Measurements from ENCODE around the gene CHADL. TPM values are rescaled to one million over a fixed set of nuclear protein-coding genes. Genes with fewer than 3 reads are reported as not detected.
A peak's percentile ranks its signal among the peaks of the same experiment; 100 is the strongest.

The CHADL gene
- total and polyA plus RNA-seq, 10 of the 15 experiments (the other 5 are each of a cell fraction or from before 2014, with no cell fraction given) = 0.24 TPM; not detected in 9

- SMC1A ChIA-PET (ENCODE audit: uncharacterized antibody, unreplicated experiment) = no interaction called here
Observed at GRCh38 chr22:41204066-41204465, 36.7 kb downstream of the CHADL start.

GRCh38 chr22:41203118-41203517 lies 37.6 kb downstream of the CHADL start:
- Histone ChIP-seq H3K4me3 (no peak overlapping the region), H3K9ac (ENCODE audit: control insufficient read depth, insufficient read depth, low read length) (no peak overlapping the region), H3K4me1 (ENCODE audit: control insufficient read depth, insufficient read depth, low read length) (no peaks in the 10 kb centered on the region), H3K4me2 (ENCODE audit: control insufficient read depth, insufficient read depth) (no peak overlapping the region), H3K27me3 (replicated peaks in 1 of 2; ENCODE audit: control insufficient read depth in 2 of 2, insufficient read depth in 2 of 2, low read length in 1 of 2) (no peaks in the 10 kb centered on the region), H3K27ac (ENCODE audit: control insufficient read depth, insufficient read depth) (no peak overlapping the region), H3K9me3 (replicated peaks; ENCODE audit: control insufficient read depth, insufficient read depth, low read length) (no peaks in the 10 kb centered on the region), H3K79me2 (ENCODE audit: control insufficient read depth, insufficient read depth, low read length) (peaks cover 10% of the 10 kb centered on the region), H4K20me1 (ENCODE audit: control insufficient read depth, insufficient read depth) (no peaks in the 10 kb centered on the region), H3K36me3 (ENCODE audit: control insufficient read depth in 2 of 2, insufficient read depth in 2 of 2, low read length in 1 of 2) (no peaks in the 10 kb centered on the region; a peak in 1 of 4 replicates), H2AFZ (ENCODE audit: control insufficient read depth, low read depth, low read length) (no peak overlapping the region)
- WGBS (ENCODE audit: insufficient coverage, insufficient replicate concordance, low lambda C conversion rate, missing lambda C conversion rate) = 60% methylated on average over 2 of the region's 2 CpGs
- RAD21 ChIA-PET (ENCODE audit: unreplicated experiment) = interaction anchor here (0.6 kb wide), 1 partner anchor 280 kb away, joined by 4 read pairs; no protein-coding TSS in a partner anchor
- in situ Hi-C loops (cut with MboI) = no loop called here
- CTCF ChIA-PET = interaction anchor here (1.0 to 1.5 kb wide), 2 partner anchors 100 to 280 kb away, joined by 3 to 4 read pairs; no protein-coding TSS in a partner anchor
- POLR2A ChIA-PET = interaction anchor here (0.6 kb wide), 1 partner anchor 8 kb away, joined by 3 read pairs; no protein-coding TSS in a partner anchor
- ATAC-seq (no peak), DNase-seq (ENCODE audit: low read depth, low spot score) (no peak), FAIRE-seq (no peak)
- SMC1A ChIA-PET (ENCODE audit: uncharacterized antibody, unreplicated experiment) = interaction anchor here (0.7 kb wide), 1 partner anchor 109 kb away, joined by 3 read pairs; no protein-coding TSS in a partner anchor
- BruUV-seq (replicated peaks) = no TSS peak
- intact Hi-C loops (cut with micrococcal nuclease; ENCODE audit: unreplicated experiment) = no loop called here
- no peak for TF ChIP-seq SMC3 (IDR thresholded peaks at IDR 0.05; ENCODE audit: borderline replicate concordance, low read length)
- no peak for TF ChIP-seq MXI1 (IDR thresholded peaks at IDR 0.05; ENCODE audit: low read depth, low read length)
- TF ChIP-seq BCL11A (IDR thresholded peaks at IDR 0.05; ENCODE audit: low read depth, low read length) = no peak
- no peak for TF ChIP-seq NKRF (conservative IDR thresholded peaks at IDR 0.05)
- TF ChIP-seq TBL1XR1 (IDR thresholded peaks at IDR 0.05; ENCODE audit: low read depth, low read length) = no peak
- no peak for TF ChIP-seq ZBTB40 (IDR thresholded peaks at IDR 0.05; ENCODE audit: borderline replicate concordance)
- no peak for TF ChIP-seq RAD21 (IDR thresholded peaks at IDR 0.05; ENCODE audit: insufficient read depth, low read depth, low read length)
- no peak for TF ChIP-seq MYC (IDR thresholded peaks at IDR 0.05; ENCODE audit: insufficient read depth, insufficient read length, insufficient replicate concordance, low read length, severe bottlenecking)
- TF ChIP-seq ZNF217 (IDR thresholded peaks at IDR 0.05) = no peak

More at GRCh38 chr22:41204066-41204465, 36.7 kb downstream of the CHADL start:
- H3K4me3 ChIP-seq = no peak overlapping the region
- no peaks in the 10 kb centered on the region for H4K20me1 ChIP-seq (ENCODE audit: control insufficient read depth, insufficient read depth)
- no TSS peak for BruUV-seq (replicated peaks)
- in situ Hi-C loops (cut with MboI) = no loop called here
- H2AFZ ChIP-seq (ENCODE audit: control insufficient read depth, low read depth, low read length) = no peak overlapping the region
- H3K27ac ChIP-seq (ENCODE audit: control insufficient read depth, insufficient read depth) = no peak overlapping the region
- WGBS (ENCODE audit: insufficient coverage, insufficient replicate concordance, low lambda C conversion rate, missing lambda C conversion rate) = 47% methylated on average over 6 of the region's 6 CpGs
- ATAC-seq (no peak), FAIRE-seq (no peak), DNase-seq (ENCODE audit: low read depth, low spot score) (no peak)
- TF ChIP-seq SPI1 (IDR thresholded peaks at IDR 0.05; ENCODE audit: borderline replicate concordance, insufficient read depth, low read depth, low read length) (peak; percentile 14; the same call in 1 of the 2 replicates), RBBP5 (conservative IDR thresholded peaks at IDR 0.05) (no peak)
- peaks cover 10% of the 10 kb centered on the region for H3K79me2 ChIP-seq (ENCODE audit: control insufficient read depth, insufficient read depth, low read length)
- ChIA-PET CTCF (no interaction called here), RAD21 (ENCODE audit: unreplicated experiment) (no interaction called here), POLR2A (interaction anchor here (0.6 kb wide), 1 partner anchor 9 kb away, joined by 3 read pairs; no protein-coding TSS in a partner anchor)
- H3K4me2 ChIP-seq (ENCODE audit: control insufficient read depth, insufficient read depth) = no peak overlapping the region
- no peaks in the 10 kb centered on the region; a peak in 1 of 4 replicates for H3K36me3 ChIP-seq (ENCODE audit: control insufficient read depth in 2 of 2, insufficient read depth in 2 of 2, low read length in 1 of 2)
- no peaks in the 10 kb centered on the region for H3K27me3 ChIP-seq (replicated peaks in 1 of 2; ENCODE audit: control insufficient read depth in 2 of 2, insufficient read depth in 2 of 2, low read length in 1 of 2)
- H3K9ac ChIP-seq (ENCODE audit: control insufficient read depth, insufficient read depth, low read length) = no peak overlapping the region
- intact Hi-C loops (cut with micrococcal nuclease; ENCODE audit: unreplicated experiment) = no loop called here
- H3K9me3 ChIP-seq (replicated peaks; ENCODE audit: control insufficient read depth, insufficient read depth, low read length) = no peaks in the 10 kb centered on the region
- H3K4me1 ChIP-seq (ENCODE audit: control insufficient read depth, insufficient read depth, low read length) = no peaks in the 10 kb centered on the region
